ENCODE data around the gene CHD9.
"Not testable (repeated sequence)": the region's sequence is repeated elsewhere in the genome, so short reads cannot be mapped to it uniquely, and the experiment has no call there.

CHD9 gene

DNA sequence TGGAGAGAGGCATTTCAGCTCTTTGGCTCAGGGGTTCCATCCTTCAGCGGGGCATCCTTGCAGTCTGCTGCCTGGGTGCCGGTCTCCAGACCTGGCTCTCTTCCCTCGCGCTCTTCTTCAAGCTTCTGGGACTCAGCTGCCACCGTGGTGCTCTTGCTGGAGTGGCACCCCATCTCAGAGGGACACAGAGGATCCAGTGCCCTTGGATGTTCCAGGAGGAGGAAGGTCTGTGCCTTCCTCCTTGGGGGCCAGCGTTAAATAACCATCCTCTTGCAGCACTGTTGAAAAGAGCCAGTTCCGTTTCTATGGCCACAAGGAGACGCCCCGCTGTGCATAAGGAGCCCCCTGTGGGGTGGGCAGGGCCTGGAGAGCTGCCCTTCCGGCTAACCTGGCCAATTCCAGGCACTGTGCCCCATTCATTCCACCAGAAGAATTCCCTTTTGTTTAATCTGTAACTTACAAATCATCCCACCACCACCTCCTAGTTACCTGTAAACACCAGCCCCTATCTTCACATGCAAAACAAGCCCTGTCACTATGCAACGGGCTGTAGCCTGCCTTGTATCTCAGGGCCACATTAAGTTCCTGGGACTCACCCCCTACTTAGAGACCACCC is 10.7 kb upstream of the CHD9 start:
- H2AFZ ChIP-seq (ENCODE audit: low read length) = no peak overlapping the region
- no peaks in the 10 kb centered on the region for H3K36me3 ChIP-seq (ENCODE audit: insufficient read depth, low read length)
- peaks cover 10% of the 10 kb centered on the region for H3K4me1 ChIP-seq (ENCODE audit: insufficient read depth, low read length, poor library complexity, severe bottlenecking)
- H3K9me3 ChIP-seq (ENCODE audit: insufficient read depth, low read depth, low read length) = no peaks in the 10 kb centered on the region
- no peak overlapping the region for H3K4me2 ChIP-seq (ENCODE audit: low read depth, low read length, poor library complexity, severe bottlenecking)
- no peaks in the 10 kb centered on the region for H3K9me2 ChIP-seq (replicated peaks; ENCODE audit: low read depth, low read length)
- H3K27me3 ChIP-seq (ENCODE audit: insufficient read depth, low read length, poor library complexity, severe bottlenecking) = no peaks in the 10 kb centered on the region
- H3F3A ChIP-seq (ENCODE audit: low read depth) = no peaks in the 10 kb centered on the region
- no peaks in the 10 kb centered on the region for H4K20me1 ChIP-seq (ENCODE audit: insufficient read depth, low read length, poor library complexity, severe bottlenecking)
- no peak overlapping the region for H3K9ac ChIP-seq (ENCODE audit: low read depth, low read length, poor library complexity, severe bottlenecking)
- H3K79me2 ChIP-seq (ENCODE audit: insufficient read depth, low read length) = no peaks in the 10 kb centered on the region
- TF ChIP-seq, protein P1, sequence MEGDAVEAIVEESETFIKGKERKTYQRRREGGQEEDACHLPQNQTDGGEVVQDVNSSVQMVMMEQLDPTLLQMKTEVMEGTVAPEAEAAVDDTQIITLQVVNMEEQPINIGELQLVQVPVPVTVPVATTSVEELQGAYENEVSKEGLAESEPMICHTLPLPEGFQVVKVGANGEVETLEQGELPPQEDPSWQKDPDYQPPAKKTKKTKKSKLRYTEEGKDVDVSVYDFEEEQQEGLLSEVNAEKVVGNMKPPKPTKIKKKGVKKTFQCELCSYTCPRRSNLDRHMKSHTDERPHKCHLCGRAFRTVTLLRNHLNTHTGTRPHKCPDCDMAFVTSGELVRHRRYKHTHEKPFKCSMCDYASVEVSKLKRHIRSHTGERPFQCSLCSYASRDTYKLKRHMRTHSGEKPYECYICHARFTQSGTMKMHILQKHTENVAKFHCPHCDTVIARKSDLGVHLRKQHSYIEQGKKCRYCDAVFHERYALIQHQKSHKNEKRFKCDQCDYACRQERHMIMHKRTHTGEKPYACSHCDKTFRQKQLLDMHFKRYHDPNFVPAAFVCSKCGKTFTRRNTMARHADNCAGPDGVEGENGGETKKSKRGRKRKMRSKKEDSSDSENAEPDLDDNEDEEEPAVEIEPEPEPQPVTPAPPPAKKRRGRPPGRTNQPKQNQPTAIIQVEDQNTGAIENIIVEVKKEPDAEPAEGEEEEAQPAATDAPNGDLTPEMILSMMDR (conservative IDR thresholded peaks at IDR 0.05; ENCODE audit: low read length) = no peak
- TF ChIP-seq EZH2phosphoT487 (IDR thresholded peaks at IDR 0.05; ENCODE audit: borderline replicate concordance) = no peak
- H3K4me3 ChIP-seq (ENCODE audit: low read length, poor library complexity, severe bottlenecking) = no peak overlapping the region

DNA sequence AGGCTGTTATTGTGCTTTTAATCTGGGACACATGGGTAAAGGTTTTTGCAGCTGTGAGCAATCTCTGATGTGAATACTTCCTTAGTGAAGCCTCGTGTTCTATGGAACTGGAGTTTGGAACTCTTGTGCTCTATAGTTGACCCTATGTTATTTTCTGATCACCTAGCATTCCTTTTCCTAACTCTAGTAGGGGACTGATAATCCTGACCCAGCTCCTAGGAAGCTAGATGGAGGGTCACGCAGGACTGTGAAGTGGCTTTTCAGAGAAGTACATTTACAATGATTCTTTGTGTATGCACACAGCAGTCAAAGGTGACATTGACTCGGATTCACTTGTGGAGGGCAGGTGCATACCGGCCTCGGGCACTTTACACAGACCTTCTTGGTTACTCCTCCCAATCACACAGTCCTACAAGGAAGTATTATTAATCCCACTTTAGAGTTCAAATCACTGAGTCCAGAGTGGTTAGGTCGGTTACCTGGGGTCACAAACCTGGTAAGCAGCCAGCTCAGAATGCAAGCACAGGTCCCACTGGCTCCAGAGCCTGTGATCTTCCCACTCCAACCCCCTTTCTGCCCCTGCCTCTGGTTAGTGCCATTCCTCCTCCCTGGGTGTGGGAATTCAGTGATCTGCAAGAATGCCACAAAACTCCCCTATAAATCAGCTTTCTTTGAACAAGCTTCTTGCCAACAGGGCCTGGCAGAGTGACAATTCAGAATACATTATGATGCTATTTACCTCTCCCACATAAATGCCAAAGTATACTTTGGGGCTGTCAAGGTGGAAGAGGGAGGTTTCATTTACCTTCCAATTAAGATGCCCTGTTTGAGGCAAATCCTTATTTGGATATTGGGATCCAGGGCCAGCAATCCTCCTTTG is 9.2 kb upstream of the CHD9 start:
- no peaks in the 10 kb centered on the region for H3K9me2 ChIP-seq (replicated peaks; ENCODE audit: low read depth, low read length)
- TF ChIP-seq, protein P1 (conservative IDR thresholded peaks at IDR 0.05; ENCODE audit: low read length) = no peak
- TF ChIP-seq EZH2phosphoT487 (IDR thresholded peaks at IDR 0.05; ENCODE audit: borderline replicate concordance) = no peak
- no peaks in the 10 kb centered on the region for H3K36me3 ChIP-seq (ENCODE audit: insufficient read depth, low read length)
- peaks cover 10% of the 10 kb centered on the region for H3K4me1 ChIP-seq (ENCODE audit: insufficient read depth, low read length, poor library complexity, severe bottlenecking)
- H3K79me2 ChIP-seq (ENCODE audit: insufficient read depth, low read length) = no peaks in the 10 kb centered on the region
- no peak overlapping the region for H3K9ac ChIP-seq (ENCODE audit: low read depth, low read length, poor library complexity, severe bottlenecking)
- no peak overlapping the region for H2AFZ ChIP-seq (ENCODE audit: low read length)
- H3K27me3 ChIP-seq (ENCODE audit: insufficient read depth, low read length, poor library complexity, severe bottlenecking) = no peaks in the 10 kb centered on the region
- H3K9me3 ChIP-seq (ENCODE audit: insufficient read depth, low read depth, low read length) = no peaks in the 10 kb centered on the region
- H3K4me3 ChIP-seq (ENCODE audit: low read length, poor library complexity, severe bottlenecking) = no peak overlapping the region
- H3K4me2 ChIP-seq (ENCODE audit: low read depth, low read length, poor library complexity, severe bottlenecking) = no peak overlapping the region
- H4K20me1 ChIP-seq (ENCODE audit: insufficient read depth, low read length, poor library complexity, severe bottlenecking) = no peaks in the 10 kb centered on the region
- no peaks in the 10 kb centered on the region for H3F3A ChIP-seq (ENCODE audit: low read depth)

DNA sequence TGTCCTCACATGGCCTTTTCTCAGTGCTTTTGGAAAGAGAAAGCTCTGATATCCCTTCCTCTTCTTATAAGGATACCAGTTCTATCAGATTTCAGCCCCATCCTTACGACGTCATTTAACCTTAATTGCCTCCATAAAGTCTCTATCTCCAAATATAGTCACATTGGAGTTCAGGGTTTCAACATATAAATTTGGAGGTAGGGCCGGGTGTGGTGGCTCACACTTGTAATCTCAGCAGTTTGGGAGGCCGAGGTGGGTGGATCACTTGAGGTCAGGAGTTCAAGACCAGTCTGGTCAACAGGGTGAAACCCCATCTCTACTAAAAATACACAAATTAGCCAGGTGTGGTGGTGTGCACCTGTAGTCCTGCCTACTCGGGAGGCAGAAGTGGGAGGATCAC is 7.3 kb upstream of the CHD9 start:
- H3F3A ChIP-seq (ENCODE audit: low read depth); H3K27me3 ChIP-seq (ENCODE audit: insufficient read depth, low read length, poor library complexity, severe bottlenecking); H3K9me2 ChIP-seq (replicated peaks; ENCODE audit: low read depth, low read length); H2AFZ ChIP-seq (ENCODE audit: low read length); H3K4me2 ChIP-seq (ENCODE audit: low read depth, low read length, poor library complexity, severe bottlenecking); H3K79me2 ChIP-seq (ENCODE audit: insufficient read depth, low read length); H4K20me1 ChIP-seq (ENCODE audit: insufficient read depth, low read length, poor library complexity, severe bottlenecking); H3K9me3 ChIP-seq (ENCODE audit: insufficient read depth, low read depth, low read length); H3K4me3 ChIP-seq (ENCODE audit: low read length, poor library complexity, severe bottlenecking); H3K36me3 ChIP-seq (ENCODE audit: insufficient read depth, low read length); H3K9ac ChIP-seq (ENCODE audit: low read depth, low read length, poor library complexity, severe bottlenecking); H3K4me1 ChIP-seq (ENCODE audit: insufficient read depth, low read length, poor library complexity, severe bottlenecking): not testable (repeated sequence)
